Motor neuron (in vitro differentiated cells): ENCODE measurements around the gene FKBP14. TPM values are rescaled to one million over a fixed set of nuclear protein-coding genes. Genes with fewer than 3 reads are reported as not detected.
A peak's percentile ranks its signal among the peaks of the same experiment; 100 is the strongest.
"Not testable (repeated sequence)": the region's sequence is repeated elsewhere in the genome, so short reads cannot be mapped to it uniquely, and the experiment has no call there.

ENCODE experiments used
- ATAC-seq, 8 experiments: fragments of 200-7000 bp; cut with Tn5 transposase; replicated peaks in 6 of 8; 2 replicates each; pipeline ENCODE4 v1.8.0; 2021; ENCODE audit warnings: mild to moderate bottlenecking in 8 of 8, moderate library complexity in 8 of 8
- H3K27ac ChIP-seq, 2 donors: fragments of 250-450 bp; sonication (Bioruptor Pico); 2 replicates each; pipeline ENCODE4 v1.9.0; 2021; ENCODE audit warnings: antibody characterized with exemption in 2 of 2, mild to moderate bottlenecking in 2 of 2, moderate library complexity in 1 of 2
- H3K4me1 ChIP-seq, 2 donors: fragments of 250-450 bp; sonication (Bioruptor Pico); replicated peaks in 1 of 2; 2 replicates each; pipeline ENCODE4 v1.6.1; 2021; ENCODE audit warnings: antibody characterized with exemption in 2 of 2, mild to moderate bottlenecking in 2 of 2, moderate library complexity in 1 of 2
- H3K4me3 ChIP-seq, 5 donors: fragments of 250-450 bp; sonication (Bioruptor Pico); 2 replicates each; pipeline ENCODE4 v1.9.0; 2021; ENCODE audit warnings: antibody characterized with exemption in 5 of 5, mild to moderate bottlenecking in 5 of 5, moderate library complexity in 4 of 5
- WGBS, 10 experiments: fragments of 450-650 bp; shearing (Covaris generic); methylation state at CpG; one replicate each; pipeline ENCODE4 v1.0.0; 2022; 5-methylcytosine and 5-hydroxymethylcytosine counted together
- in situ Hi-C, 9 experiments: fragments of 400-800 bp; cut with MboI; loops; one replicate each; pipeline ENCODE4 v1.15.0; 2021; ENCODE audit warnings: low sequenced_read_pairs in 9 of 9, low pct_unique_long_range_greater_than_20kb in 2 of 9; ENCODE audit not compliant: unreplicated experiment in 9 of 9
- total RNA-seq, 8 experiments: library from RNA; unstranded; fragments of 300-600 nt; gene quantifications; 2 replicates each; pipeline versions ENCODE4 v1.2.3 to v1.2.4, GENCODE V29; 2022

FKBP14 gene
- total RNA-seq, result 10 to 100 TPM in 4 of 8 experiments, 1 to 10 TPM in 4; 5.1 to 39.3 (median 18.5) TPM

GRCh38 chr7:30026229-30027064 lies at the start of gene FKBP14:
FKBP14 (minus strand) TSS chr7:30026702; CDS start chr7:30026508, 194 bp downstream.
- H3K27ac ChIP-seq, result peak within 1 kb of the TSS; percentile 3 to 33
- H3K4me3 ChIP-seq, result peak within 1 kb of the TSS; percentile 74 to 99 (median 79)
- WGBS, 10 experiments, result 0 to 5% (median 0%) methylated on average over 3 to 20 of the region's 35 CpGs
- peak; percentile 82 to 92 (median 88) for ATAC-seq
- H3K4me1 ChIP-seq, result peaks cover 15 to 19% of the 10 kb centered on the region in 2 donors
- in situ Hi-C loops, result no loop called here

- in situ Hi-C loops, result loop anchor here in 1 of 9 experiments (25.0 kb wide), 1 partner anchor 312 kb away; no protein-coding TSS in a partner anchor
Observed at GRCh38 chr7:30074422-30075030, 48.0 kb upstream of the FKBP14 start.

GRCh38 chr7:30072735-30073134 lies 46.2 kb upstream of the FKBP14 start:
- Histone ChIP-seq H3K4me3 (no peak overlapping the region), H3K27ac (no peak overlapping the region), H3K4me1 (no peaks in the 10 kb centered on the region)
- ATAC-seq, result peak in 4 of 8 experiments; percentile 24 to 92 (median 46)
- in situ Hi-C loops, result loop anchor here in 1 of 9 experiments (25.0 kb wide), 1 partner anchor 310 kb away; no protein-coding TSS in a partner anchor
- WGBS, 10 experiments, result 0 to 100% (median 87%) methylated on average over 1 of the region's 1 CpG; no CpG with 5 or more reads in 2 of the 10 experiments

More at GRCh38 chr7:30074422-30075030, 48.0 kb upstream of the FKBP14 start:
- no peak overlapping the region for H3K4me3 ChIP-seq
- peak in 4 of 8 experiments; percentile 4 to 69 (median 51) for ATAC-seq
- H3K4me1 ChIP-seq, result no peaks in the 10 kb centered on the region
- H3K27ac ChIP-seq, result no peak overlapping the region
- 17 to 100% (median 83%) methylated on average over 1 of the region's 1 CpG; no CpG with 5 or more reads in 3 of the 10 experiments for WGBS, 10 experiments

GRCh38 chr7:30070052-30070451 lies 43.5 kb upstream of the FKBP14 start:
- ATAC-seq, result no peak
- in situ Hi-C loops, result loop anchor here in 1 of 9 experiments (25.0 kb wide), 1 partner anchor 308 kb away; no protein-coding TSS in a partner anchor
- WGBS, 10 experiments, result 63% methylated on average over 1 of the region's 1 CpG; no CpG with 5 or more reads in 9 of the 10 experiments

GRCh38 chr7:30069096-30069867 lies 42.8 kb upstream of the FKBP14 start:
- no peak overlapping the region for H3K27ac ChIP-seq
- ATAC-seq, result no peak
- H3K4me1 ChIP-seq, result no peaks in the 10 kb centered on the region
- H3K4me3 ChIP-seq, result no peak overlapping the region
- in situ Hi-C loops, result loop anchor here in 1 of 9 experiments (25.0 kb wide), 1 partner anchor 307 kb away; no protein-coding TSS in a partner anchor
- 58 to 100% (median 87%) methylated on average over 1 to 5 of the region's 5 CpGs; no CpG with 5 or more reads in 2 of the 10 experiments for WGBS, 10 experiments

More at GRCh38 chr7:30070052-30070451, 43.5 kb upstream of the FKBP14 start:
- Histone ChIP-seq H3K27ac (no peak overlapping the region), H3K4me1 (no peaks in the 10 kb centered on the region), H3K4me3 (no peak overlapping the region)

- no peak overlapping the region for H3K4me3 ChIP-seq
- peak in 2 of 8 experiments; percentile 90 to 96 for ATAC-seq
- no peak overlapping the region for H3K27ac ChIP-seq
- in situ Hi-C loops, result loop anchor here in 1 of 9 experiments (25.0 kb wide), 1 partner anchor 306 kb away; no protein-coding TSS in a partner anchor
- H3K4me1 ChIP-seq, result no peaks in the 10 kb centered on the region
Observed at GRCh38 chr7:30068117-30068516, 41.6 kb upstream of the FKBP14 start.

GRCh38 chr7:30066687-30067086 lies 40.2 kb upstream of the FKBP14 start:
- 83 to 100% (median 100%) methylated on average over 1 of the region's 1 CpG; no CpG with 5 or more reads in 5 of the 10 experiments for WGBS, 10 experiments
- no peak for ATAC-seq
- Histone ChIP-seq H3K27ac (no peak overlapping the region), H3K4me1 (no peaks in the 10 kb centered on the region), H3K4me3 (no peak overlapping the region)
- in situ Hi-C loops, result loop anchor here in 1 of 9 experiments (25.0 kb wide), 1 partner anchor 304 kb away; no protein-coding TSS in a partner anchor

GRCh38 chr7:30065746-30066145 lies 39.2 kb upstream of the FKBP14 start:
- ATAC-seq, result no peak
- in situ Hi-C loops, result loop anchor here in 1 of 9 experiments (25.0 kb wide), 1 partner anchor 303 kb away; no protein-coding TSS in a partner anchor
- no peaks in the 10 kb centered on the region for H3K4me1 ChIP-seq
- WGBS, 10 experiments, result 80 to 93% (median 91%) methylated on average over 1 to 3 of the region's 3 CpGs; no CpG with 5 or more reads in 2 of the 10 experiments
- H3K27ac ChIP-seq, result no peak overlapping the region
- no peak overlapping the region for H3K4me3 ChIP-seq

- in situ Hi-C loops, result loop anchor here in 1 of 9 experiments (25.0 kb wide), 1 partner anchor 300 kb away; no protein-coding TSS in a partner anchor
- 8 to 80% (median 42%) methylated on average over 1 of the region's 1 CpG; no CpG with 5 or more reads in 4 of the 10 experiments for WGBS, 10 experiments
- ATAC-seq, result peak in 4 of 8 experiments; percentile 32 to 82 (median 70)
Observed at GRCh38 chr7:30062587-30062986, 36.1 kb upstream of the FKBP14 start.

GRCh38 chr7:30061786-30062185 lies 35.3 kb upstream of the FKBP14 start:
- WGBS, 10 experiments, result 20 to 80% (median 42%) methylated on average over 1 to 3 of the region's 3 CpGs; no CpG with 5 or more reads in 2 of the 10 experiments
- H3K4me1 ChIP-seq, H3K4me3 ChIP-seq, H3K27ac ChIP-seq: not testable (repeated sequence)
- peak in 4 of 8 experiments; percentile 59 to 87 (median 74) for ATAC-seq
- in situ Hi-C loops, result loop anchor here in 1 of 9 experiments (25.0 kb wide), 1 partner anchor 299 kb away; no protein-coding TSS in a partner anchor

More at GRCh38 chr7:30062587-30062986, 36.1 kb upstream of the FKBP14 start:
- no peak overlapping the region for H3K27ac ChIP-seq
- no peak overlapping the region for H3K4me3 ChIP-seq
- no peaks in the 10 kb centered on the region for H3K4me1 ChIP-seq

GRCh38 chr7:30057741-30058140 lies 31.2 kb upstream of the FKBP14 start:
- no peak overlapping the region for H3K27ac ChIP-seq
- no peaks in the 10 kb centered on the region for H3K4me1 ChIP-seq
- in situ Hi-C loops, result loop anchor here in 1 of 9 experiments (25.0 kb wide), 1 partner anchor 295 kb away; no protein-coding TSS in a partner anchor
- ATAC-seq, result peak in 1 of 8 experiments; percentile 36
- no peak overlapping the region for H3K4me3 ChIP-seq

GRCh38 chr7:30053068-30053467 lies 26.6 kb upstream of the FKBP14 start:
- H3K4me1 ChIP-seq, result no peaks in the 10 kb centered on the region
- H3K27ac ChIP-seq, result no peak overlapping the region
- in situ Hi-C loops, result loop anchor here in 1 of 9 experiments (25.0 kb wide), 1 partner anchor 291 kb away; no protein-coding TSS in a partner anchor
- ATAC-seq, result no peak
- H3K4me3 ChIP-seq, result no peak overlapping the region
- 89 to 100% (median 96%) methylated on average over 1 to 3 of the region's 3 CpGs for WGBS, 10 experiments
